Measurements from ENCODE around the gene GLB1L2.
"Not testable (repeated sequence)": the region's sequence is repeated elsewhere in the genome, so short reads cannot be mapped to it uniquely, and the experiment has no call there.

GLB1L2 gene, protein sequence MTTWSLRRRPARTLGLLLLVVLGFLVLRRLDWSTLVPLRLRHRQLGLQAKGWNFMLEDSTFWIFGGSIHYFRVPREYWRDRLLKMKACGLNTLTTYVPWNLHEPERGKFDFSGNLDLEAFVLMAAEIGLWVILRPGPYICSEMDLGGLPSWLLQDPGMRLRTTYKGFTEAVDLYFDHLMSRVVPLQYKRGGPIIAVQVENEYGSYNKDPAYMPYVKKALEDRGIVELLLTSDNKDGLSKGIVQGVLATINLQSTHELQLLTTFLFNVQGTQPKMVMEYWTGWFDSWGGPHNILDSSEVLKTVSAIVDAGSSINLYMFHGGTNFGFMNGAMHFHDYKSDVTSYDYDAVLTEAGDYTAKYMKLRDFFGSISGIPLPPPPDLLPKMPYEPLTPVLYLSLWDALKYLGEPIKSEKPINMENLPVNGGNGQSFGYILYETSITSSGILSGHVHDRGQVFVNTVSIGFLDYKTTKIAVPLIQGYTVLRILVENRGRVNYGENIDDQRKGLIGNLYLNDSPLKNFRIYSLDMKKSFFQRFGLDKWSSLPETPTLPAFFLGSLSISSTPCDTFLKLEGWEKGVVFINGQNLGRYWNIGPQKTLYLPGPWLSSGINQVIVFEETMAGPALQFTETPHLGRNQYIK

GRCh38 chr11:134331354-134332188 lies at the start of gene GLB1L2:
TSS of gene GLB1L2 (plus strand) at chr11:134331988. CDS start at chr11:134332062, 74 bp downstream.
- TF ChIP-seq Cebpa-rat (IDR thresholded peaks at IDR 0.05) = no peak
- H3K9ac ChIP-seq = peak within 1 kb of the TSS; percentile 68
- no peaks in the 10 kb centered on the region for H3K36me3 ChIP-seq
- peaks cover 19% of the 10 kb centered on the region for H3K4me1 ChIP-seq
- peak within 1 kb of the TSS; percentile 100 for H3K4me2 ChIP-seq
- no peaks in the 10 kb centered on the region for H3K9me3 ChIP-seq
- H3K27ac ChIP-seq = 0 out of 2 replicates have a peak within 1 kb of the TSS, but pooled peaks have one; percentile 5
- peaks cover 11% of the 10 kb centered on the region; the same call in 1 of the 2 replicates for H4K20me1 ChIP-seq
- H3K27me3 ChIP-seq = peaks cover 35% of the 10 kb centered on the region
- peak within 1 kb of the TSS; percentile 73 for H3K4me3 ChIP-seq

GRCh38 chr11:134282121-134283045 lies 49.4 kb upstream of the GLB1L2 start:
- Histone ChIP-seq H3K36me3 (no peaks in the 10 kb centered on the region), H3K27ac (no peak overlapping the region), H4K20me1 (peaks cover 10% of the 10 kb centered on the region), H3K9ac (no peak overlapping the region), H3K4me3 (no peak overlapping the region), H3K4me2 (no peak overlapping the region), H3K27me3 (peaks cover 22% of the 10 kb centered on the region), H3K4me1 (peaks cover 9% of the 10 kb centered on the region), H3K9me3 (peaks cover 7% of the 10 kb centered on the region)
- TF ChIP-seq Cebpa-rat (IDR thresholded peaks at IDR 0.05) = no peak

- Histone ChIP-seq H3K27ac (no peak overlapping the region), H3K4me2 (no peak overlapping the region), H3K9ac (no peak overlapping the region), H3K27me3 (peaks cover 10% of the 10 kb centered on the region), H3K36me3 (no peaks in the 10 kb centered on the region), H4K20me1 (no peaks in the 10 kb centered on the region; the same call in 1 of the 2 replicates), H3K4me1 (no peaks in the 10 kb centered on the region), H3K9me3 (peaks cover 1% of the 10 kb centered on the region; the same call in 1 of the 2 replicates), H3K4me3 (no peak overlapping the region)
- TF ChIP-seq Cebpa-rat (IDR thresholded peaks at IDR 0.05) = no peak
Observed at GRCh38 chr11:134283461-134284230, 48.1 kb upstream of the GLB1L2 start.

DNA sequence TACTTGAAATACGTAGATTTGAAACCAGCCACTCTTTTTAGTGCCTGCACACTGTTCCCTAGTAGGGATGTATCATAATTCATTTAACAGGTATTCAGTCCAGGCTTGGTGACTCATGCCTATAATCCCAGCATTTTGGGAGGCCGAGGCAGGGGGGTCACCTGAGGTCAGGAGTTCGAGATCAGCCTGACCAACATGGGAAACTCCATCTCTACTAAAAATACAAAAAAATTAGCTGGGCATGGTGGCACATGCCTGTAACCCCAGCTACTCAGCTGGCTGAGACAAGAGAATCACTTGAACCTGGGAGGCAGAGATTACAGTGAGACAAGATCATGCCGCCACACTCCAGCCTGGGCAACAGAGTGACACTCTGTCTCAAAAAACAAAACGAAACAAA lies 47.4 kb upstream of the GLB1L2 start:
- H3K4me1 ChIP-seq, H3K9ac ChIP-seq, H3K36me3 ChIP-seq, H4K20me1 ChIP-seq, H3K27ac ChIP-seq, H3K4me3 ChIP-seq, H3K4me2 ChIP-seq, H3K27me3 ChIP-seq, H3K9me3 ChIP-seq: not testable (repeated sequence)

DNA sequence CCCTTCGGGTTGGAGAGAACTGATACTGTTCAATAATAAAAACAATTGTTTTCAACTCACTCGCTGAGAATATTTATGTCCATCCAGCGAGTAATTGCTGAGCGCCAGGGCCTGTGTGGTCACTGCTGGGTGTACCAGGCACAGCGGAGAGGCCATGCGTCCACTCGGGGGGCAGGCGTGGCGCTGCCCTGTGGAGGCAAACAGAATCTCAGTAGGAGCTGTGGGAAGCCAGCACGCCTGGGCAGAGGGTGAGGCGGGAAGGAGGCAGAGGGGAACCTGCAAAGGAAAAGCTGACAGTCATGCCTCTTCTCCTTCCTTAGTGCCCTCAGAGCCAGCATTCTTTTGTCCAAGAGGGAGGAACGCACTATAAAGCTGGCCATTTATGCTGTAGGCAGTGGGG lies 44.2 kb upstream of the GLB1L2 start:
- no peak overlapping the region for H3K4me3 ChIP-seq
- peaks cover 13% of the 10 kb centered on the region; the same call in 1 of the 2 replicates for H3K4me1 ChIP-seq
- no peaks in the 10 kb centered on the region for H4K20me1 ChIP-seq
- TF ChIP-seq Cebpa-rat (IDR thresholded peaks at IDR 0.05) = no peak
- no peaks in the 10 kb centered on the region for H3K36me3 ChIP-seq
- no peaks in the 10 kb centered on the region for H3K9me3 ChIP-seq
- H3K9ac ChIP-seq = no peak overlapping the region
- H3K27me3 ChIP-seq = no peaks in the 10 kb centered on the region
- H3K4me2 ChIP-seq = no peak overlapping the region
- H3K27ac ChIP-seq = no peak overlapping the region

- H3K4me3 ChIP-seq = no peak overlapping the region
- H3K27ac ChIP-seq = no peak overlapping the region
- H3K4me2 ChIP-seq = no peak overlapping the region
- H3K9me3 ChIP-seq = no peaks in the 10 kb centered on the region
- TF ChIP-seq Cebpa-rat (IDR thresholded peaks at IDR 0.05) = no peak
- H3K27me3 ChIP-seq = no peaks in the 10 kb centered on the region
- no peak overlapping the region for H3K9ac ChIP-seq
- H3K4me1 ChIP-seq = peaks cover 13% of the 10 kb centered on the region; the same call in 1 of the 2 replicates
- no peaks in the 10 kb centered on the region for H3K36me3 ChIP-seq
- no peaks in the 10 kb centered on the region for H4K20me1 ChIP-seq
Observed at GRCh38 chr11:134288486-134288885, 43.3 kb upstream of the GLB1L2 start.

- H3K4me3 ChIP-seq = no peak overlapping the region
- no peaks in the 10 kb centered on the region for H3K36me3 ChIP-seq
- no peak overlapping the region for H3K4me2 ChIP-seq
- H3K9ac ChIP-seq = no peak overlapping the region
- H3K27me3 ChIP-seq = no peaks in the 10 kb centered on the region
- H3K9me3 ChIP-seq = no peaks in the 10 kb centered on the region
- TF ChIP-seq Cebpa-rat (IDR thresholded peaks at IDR 0.05) = no peak
- H3K27ac ChIP-seq = no peak overlapping the region
- no peaks in the 10 kb centered on the region for H4K20me1 ChIP-seq
- H3K4me1 ChIP-seq = peaks cover 13% of the 10 kb centered on the region; the same call in 1 of the 2 replicates
Observed at GRCh38 chr11:134289167-134289566, 42.6 kb upstream of the GLB1L2 start.

GRCh38 chr11:134289789-134290188 lies 42.0 kb upstream of the GLB1L2 start:
- no peaks in the 10 kb centered on the region for H3K9me3 ChIP-seq
- H3K27me3 ChIP-seq = no peaks in the 10 kb centered on the region
- peaks cover 13% of the 10 kb centered on the region; the same call in 1 of the 2 replicates for H3K4me1 ChIP-seq
- TF ChIP-seq Cebpa-rat (IDR thresholded peaks at IDR 0.05) = no peak
- H4K20me1 ChIP-seq = no peaks in the 10 kb centered on the region
- H3K9ac ChIP-seq = no peak overlapping the region
- H3K27ac ChIP-seq = no peak overlapping the region
- H3K4me3 ChIP-seq = no peak overlapping the region
- no peaks in the 10 kb centered on the region for H3K36me3 ChIP-seq
- no peak overlapping the region for H3K4me2 ChIP-seq
